Transverse colon (tissue), 4 donors: ENCODE data around the gene NBEAL1.
A peak's percentile ranks its signal among the peaks of the same experiment; 100 is the strongest.

Source experiments
- POLR2A ChIP-seq: fragments of 450-650 bp; IDR thresholded peaks from one replicate; pipeline ENCODE4 v1.6.1; 2016; ENCODE audit warnings: antibody characterized with exemption, mild to moderate bottlenecking, moderate library complexity
- POLR2AphosphoS5 ChIP-seq, 3 donors: sonication (generic); formaldehyde crosslinking; IDR thresholded peaks; one replicate each; pipeline ENCODE4 v1.6.1; 2016; ENCODE audit warnings: antibody characterized with exemption in 3 of 3
- TF ChIP-seq, protein P1 (sequence below), 5 experiments: fragments of 200-600 bp in 3 of 5; fragments of 450-650 bp in 2 of 5; sonication (generic) in 3 of 5; IDR thresholded peaks; 1 replicate in 2 of 5; 2 replicates in 3 of 5; pipeline ENCODE4 v1.5.1; 2016 to 2017; ENCODE audit warnings: antibody characterized with exemption in 5 of 5, inconsistent platforms in 3 of 5, mild to moderate bottlenecking in 2 of 5, moderate library complexity in 1 of 5

DNA sequence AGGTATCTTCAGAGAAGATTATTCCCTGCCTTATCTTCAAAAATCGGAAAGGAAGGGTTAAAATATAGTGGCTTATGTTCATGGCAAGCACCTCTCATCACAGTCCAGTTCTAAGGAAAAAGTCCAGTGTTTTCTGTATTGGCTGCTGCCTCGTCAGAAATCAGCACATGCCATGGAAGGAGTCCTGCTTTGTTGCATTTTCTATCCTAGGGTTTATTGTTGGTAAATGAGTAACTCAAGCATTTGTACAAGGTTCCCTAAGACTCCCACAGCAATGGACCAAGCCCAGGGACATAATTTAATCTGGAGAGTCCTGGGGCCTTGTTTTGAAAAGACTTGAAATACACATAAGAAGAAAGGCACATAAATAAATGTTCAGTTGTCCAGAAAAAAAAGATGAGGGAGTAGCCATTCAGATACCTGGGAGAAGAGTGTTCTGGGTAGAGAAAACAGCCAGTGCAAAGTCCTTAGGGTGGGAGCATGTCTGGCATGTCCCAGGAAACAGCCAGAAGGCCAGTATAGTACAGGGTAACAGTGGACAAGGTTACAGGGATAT lies 26.4 kb downstream of the NBEAL1 start:
- TF ChIP-seq, protein P1, sequence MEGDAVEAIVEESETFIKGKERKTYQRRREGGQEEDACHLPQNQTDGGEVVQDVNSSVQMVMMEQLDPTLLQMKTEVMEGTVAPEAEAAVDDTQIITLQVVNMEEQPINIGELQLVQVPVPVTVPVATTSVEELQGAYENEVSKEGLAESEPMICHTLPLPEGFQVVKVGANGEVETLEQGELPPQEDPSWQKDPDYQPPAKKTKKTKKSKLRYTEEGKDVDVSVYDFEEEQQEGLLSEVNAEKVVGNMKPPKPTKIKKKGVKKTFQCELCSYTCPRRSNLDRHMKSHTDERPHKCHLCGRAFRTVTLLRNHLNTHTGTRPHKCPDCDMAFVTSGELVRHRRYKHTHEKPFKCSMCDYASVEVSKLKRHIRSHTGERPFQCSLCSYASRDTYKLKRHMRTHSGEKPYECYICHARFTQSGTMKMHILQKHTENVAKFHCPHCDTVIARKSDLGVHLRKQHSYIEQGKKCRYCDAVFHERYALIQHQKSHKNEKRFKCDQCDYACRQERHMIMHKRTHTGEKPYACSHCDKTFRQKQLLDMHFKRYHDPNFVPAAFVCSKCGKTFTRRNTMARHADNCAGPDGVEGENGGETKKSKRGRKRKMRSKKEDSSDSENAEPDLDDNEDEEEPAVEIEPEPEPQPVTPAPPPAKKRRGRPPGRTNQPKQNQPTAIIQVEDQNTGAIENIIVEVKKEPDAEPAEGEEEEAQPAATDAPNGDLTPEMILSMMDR (IDR thresholded peaks at IDR 0.05), result no peak
- TF ChIP-seq POLR2A (no peak), POLR2AphosphoS5 (IDR thresholded peaks at IDR 0.05) (peak in 1 of 3 donors; percentile 22)
